K562 (cell line): Measurements from ENCODE around the gene ZBTB24. TPM values are rescaled to one million over a fixed set of nuclear protein-coding genes. Genes with fewer than 3 reads are reported as not detected.
A peak's percentile ranks its signal among the peaks of the same experiment; 100 is the strongest.

Experiments
- ATAC-seq: fragments of 200-7000 bp; cut with Tn5 transposase; 3 replicates; pipeline ENCODE4 v1.9.1; 2020; ENCODE audit warnings: moderate library complexity
- BruUV-seq: library from RNA; stranded (reverse); fragments of 400-500 nt; replicated peaks from 2 replicates; lab custom pipeline; 2021; lab: Mats Ljungman, UMichigan
- CTCF ChIA-PET: fragments of 300-600 bp; formaldehyde crosslinking; extraction: SDS; loops from one replicate; lab custom pipeline; 2021; ENCODE audit warnings: low intra/inter-chr PET ratio; lab: Yijun Ruan, JAX
- POLR2A ChIA-PET: fragments of 300-600, 350-650 bp; sonication (Branson Sonifier 250); formaldehyde crosslinking; extraction: SDS; loops from one replicate; lab custom pipeline; 2021; ENCODE audit warnings: antibody characterized with exemption, inconsistent platforms; lab: Yijun Ruan, JAX
- DNase-seq, 4 experiments: peaks; one replicate each; pipeline versions ENCODE4 v3.0.0 to v3.0.0-alpha.2; 2011 to 2018; ENCODE audit warnings: low spot score in 3 of 4, mixed read lengths in 3 of 4; ENCODE audit errors: extremely low read depth in 1 of 4
- FAIRE-seq: peaks from 2 replicates; lab custom pipeline; 2011; peaks lifted over from hg19 to GRCh38; lab: Jason Lieb, UNC
- H2AFZ ChIP-seq: 2 replicates; pipeline ENCODE4 v1.6.0; 2011; ENCODE audit warnings: low read depth, low read length, control low read depth, inconsistent platforms
- H3K27ac ChIP-seq: fragments of 200-600 bp; 3 replicates; pipeline ENCODE4 v1.8.0; 2011; ENCODE audit warnings: low read depth, mild to moderate bottlenecking, control low read depth, inconsistent platforms, low read length, moderate library complexity, mixed read lengths; ENCODE audit errors: extremely low read depth
- H3K27me3 ChIP-seq, 2 experiments: fragments of 300-600 bp in 1 of 2; 2 replicates in 1 of 2; 3 replicates in 1 of 2; pipeline versions ENCODE4 v1.6.0 to v1.8.0; 2011; ENCODE audit warnings: inconsistent platforms in 2 of 2, low read length in 2 of 2, mild to moderate bottlenecking in 1 of 2, mixed read lengths in 1 of 2, moderate library complexity in 1 of 2; ENCODE audit not compliant: control insufficient read depth in 2 of 2, insufficient read depth in 2 of 2
- H3K36me3 ChIP-seq: fragments of 300-600 bp; 3 replicates; pipeline ENCODE4 v1.8.0; 2011; ENCODE audit warnings: mild to moderate bottlenecking, low read length, inconsistent platforms; ENCODE audit not compliant: control insufficient read depth, insufficient read depth
- H3K4me1 ChIP-seq, 2 experiments: fragments of 200-600 bp in 1 of 2; replicated peaks in 1 of 2; 2 replicates in 1 of 2; 3 replicates in 1 of 2; pipeline versions ENCODE4 v1.5.1 to v1.8.0; 2011; ENCODE audit warnings: inconsistent platforms in 2 of 2, low read length in 2 of 2, mild to moderate bottlenecking in 1 of 2, mixed read lengths in 1 of 2, moderate library complexity in 1 of 2; ENCODE audit not compliant: control insufficient read depth in 2 of 2, insufficient read depth in 2 of 2
- H3K4me2 ChIP-seq: 2 replicates; pipeline ENCODE4 v1.6.1; 2011; ENCODE audit warnings: low read length, control low read depth, inconsistent platforms, mixed read lengths; ENCODE audit not compliant: insufficient read depth
- H3K4me3 ChIP-seq: fragments of 200-600 bp; sonication (generic), shearing (Covaris generic); 2 replicates; pipeline ENCODE4 v1.5.1; 2016; ENCODE audit warnings: control low read depth, inconsistent platforms
- H3K79me2 ChIP-seq: fragments of 200-600 bp; 3 replicates; pipeline ENCODE4 v1.8.0; 2011; ENCODE audit warnings: low read length, inconsistent platforms; ENCODE audit not compliant: control insufficient read depth, insufficient read depth
- H3K9ac ChIP-seq, 2 experiments: 2 replicates each; pipeline versions ENCODE4 v1.6.0 to v1.6.1; 2011; ENCODE audit warnings: low read depth in 2 of 2, low read length in 2 of 2, control low read depth in 1 of 2, inconsistent platforms in 1 of 2, mild to moderate bottlenecking in 1 of 2, mixed read lengths in 1 of 2; ENCODE audit not compliant: insufficient read depth in 1 of 2
- H3K9me1 ChIP-seq: one replicate; pipeline ENCODE4 v1.6.0; 2011; ENCODE audit warnings: inconsistent platforms, mild to moderate bottlenecking, low read length, moderate library complexity; ENCODE audit not compliant: control insufficient read depth, insufficient read depth
- H3K9me3 ChIP-seq: replicated peaks from 2 replicates; pipeline ENCODE4 v1.5.1; 2011; ENCODE audit warnings: low read depth, low read length, inconsistent platforms; ENCODE audit not compliant: control insufficient read depth, insufficient read depth
- H4K20me1 ChIP-seq: replicated peaks from 2 replicates; pipeline ENCODE4 v1.6.1; 2011; ENCODE audit warnings: low read length, inconsistent platforms, mixed read lengths; ENCODE audit not compliant: control insufficient read depth, insufficient read depth
- CEBPG ChIP-seq, 3 experiments: fragments of 200-800 bp in 1 of 3; sonication (Bioruptor generic) in 1 of 3; sonication (generic) in 1 of 3; formaldehyde crosslinking in 1 of 3; IDR thresholded peaks in 2 of 3; conservative IDR thresholded peaks in 1 of 3; 2 replicates each; pipeline versions ENCODE4 v1.6.1 to v1.8.0; 2016 to 2022; ENCODE audit warnings: missing compliant biosample characterization in 2 of 3, missing genetic modification characterization in 2 of 3, mild to moderate bottlenecking in 1 of 3, missing genetic modification reagents in 1 of 3
- PHF8 ChIP-seq: fragments of 200-600 bp; sonication (generic); IDR thresholded peaks from 2 replicates; pipeline ENCODE4 v1.6.1; 2012; ENCODE audit warnings: mixed run types, mild to moderate bottlenecking, inconsistent platforms, low read length, moderate library complexity, borderline replicate concordance
- WGBS: fragments of 100-300 bp; shearing (Covaris generic); methylation state at CpG from one replicate; pipeline ENCODE4 v1.1.6; 2016; ENCODE audit warnings: low coverage, mixed read lengths; ENCODE audit not compliant: insufficient coverage; ENCODE audit errors: missing lambda C conversion rate; 5-methylcytosine and 5-hydroxymethylcytosine counted together
- in situ Hi-C: fragments of 300-500 bp; cut with MboI; formaldehyde crosslinking; loops from 4 replicates; pipeline ENCODE4 v1.15.0; 2018; ENCODE audit warnings: inconsistent platforms, mixed read lengths
- intact Hi-C: fragments of 100-400 bp; cut with micrococcal nuclease; formaldehyde crosslinking; loops from 2 replicates; pipeline ENCODE4 v1.14.2; 2022
- polyA plus RNA-seq, 8 experiments: library from polyadenylated mRNA; depleted of rRNA in 4 of 8; stranded (reverse) in 5 of 8; unstranded in 3 of 8; fragments of >200 nt; fragmentation: Nextera tagmentation in 2 of 8; fragmentation: Illumina TruSeq in 1 of 8; extraction: Ambion mirVana in 2 of 8; extraction: Trizol in 1 of 8; gene quantifications; 2 replicates each; pipeline versions ENCODE4 v1.2.1 to v1.2.3, GENCODE V29; 2011 to 2014; ENCODE audit warnings: inconsistent platforms in 1 of 8, missing spikeins in 1 of 8
- total RNA-seq, 7 experiments: library from RNA; depleted of rRNA in 6 of 7; stranded (reverse); fragments of >200 nt in 6 of 7; fragmentation: Illumina TruSeq in 2 of 7; extraction: Trizol in 2 of 7; gene quantifications; 2 replicates each; pipeline versions ENCODE4 v1.2.1 to v1.2.3, GENCODE V29; 2011 to 2021; ENCODE audit warnings: low replicate concordance in 1 of 7

The ZBTB24 gene
- total and polyA plus RNA-seq, 9 of the 15 experiments (the other 6 are each of a cell fraction or from before 2014, with no cell fraction given) = 2.0 to 16.7 (median 8.3) TPM

- Histone ChIP-seq H3K27me3 (no peaks in the 10 kb centered on the region), H3K4me2 (peak overlapping the region; percentile 50; the same call in 1 of the 2 replicates), H3K9me1 (no peaks in the 10 kb centered on the region), H2AFZ (no peak overlapping the region), H3K27ac (no peak overlapping the region), H4K20me1 (0 out of 2 replicates have a peak, but pooled peaks cover 3% of the 10 kb centered on the region), H3K9me3 (no peaks in the 10 kb centered on the region), H3K4me3 (peak overlapping the region; percentile 20; the same call in 1 of the 2 replicates), H3K4me1 (peaks cover 26 to 34% of the 10 kb centered on the region in 2 experiments), H3K9ac (peak overlapping the region in 1 of 2 experiments; percentile 49; a peak in 1 of 4 replicates), H3K79me2 (peaks cover 66% of the 10 kb centered on the region), H3K36me3 (peaks cover 52% of the 10 kb centered on the region)
- intact Hi-C loops (no loop called here), in situ Hi-C loops (no loop called here)
- no peak for DNase-seq
- no peak for FAIRE-seq
- ChIA-PET CTCF (no interaction called here), POLR2A (interaction anchor here (0.6 to 1.6 kb wide), 4 partner anchors 10 to 21 kb away, joined by 3 to 4 read pairs (median 4); no protein-coding TSS in a partner anchor)
- TSS peak; percentile 46 for BruUV-seq
- no peak for ATAC-seq
- TF ChIP-seq CEBPG (CRISPR knock-in tag; IDR thresholded peaks at IDR 0.05) = 0 out of 2 replicates have a peak, but pooled peaks have one; percentile 26
- no peak for TF ChIP-seq CEBPG (tag; conservative IDR thresholded peaks at IDR 0.05 in 1 of 2, IDR thresholded peaks at IDR 0.05 in 1 of 2)
- TF ChIP-seq PHF8 = no peak
- 78% methylated on average over 7 of the region's 7 CpGs for WGBS
Observed at GRCh38 chr6:109480993-109481480, 2.0 kb downstream of the ZBTB24 start.
